HepG2 (cell line): ENCODE data around the gene BCL2L2. TPM values are rescaled to one million over a fixed set of nuclear protein-coding genes. Genes with fewer than 3 reads are reported as not detected.
A peak's percentile ranks its signal among the peaks of the same experiment; 100 is the strongest.

ENCODE experiments used
- ATF2 ChIP-seq: sonication (generic); formaldehyde crosslinking; IDR thresholded peaks from 2 replicates; pipeline ENCODE4 v1.4.0; 2020; ENCODE audit warnings: missing genetic modification reagents
- FLYWCH1 ChIP-seq: sonication (generic); formaldehyde crosslinking; IDR thresholded peaks from 2 replicates; pipeline ENCODE4 v1.8.1; 2023; ENCODE audit warnings: mild to moderate bottlenecking, missing genetic modification reagents
- HCFC1 ChIP-seq: fragments of 150-350 bp; IDR thresholded peaks from 2 replicates; pipeline ENCODE4 v1.6.1; 2014; ENCODE audit warnings: low read depth, low read length
- HOXA9 ChIP-seq: sonication (generic); formaldehyde crosslinking; IDR thresholded peaks from 2 replicates; pipeline ENCODE4 v1.8.1; 2022; ENCODE audit warnings: missing genetic modification reagents, mild to moderate bottlenecking, moderate library complexity, borderline replicate concordance
- SKI ChIP-seq: fragments of 450-650 bp; IDR thresholded peaks from one replicate; pipeline ENCODE4 v1.6.1; 2018; ENCODE audit warnings: mild to moderate bottlenecking; ENCODE audit not compliant: partially characterized antibody
- STAT6 ChIP-seq: sonication (generic); formaldehyde crosslinking; IDR thresholded peaks from 2 replicates; pipeline ENCODE4 v1.4.0; 2020; ENCODE audit warnings: missing genetic modification reagents, mild to moderate bottlenecking, borderline replicate concordance
- TFDP2 ChIP-seq: sonication (generic); formaldehyde crosslinking; IDR thresholded peaks from 2 replicates; pipeline ENCODE4 v1.4.0; 2020; ENCODE audit warnings: missing genetic modification reagents
- ZBTB42 ChIP-seq: sonication (generic); formaldehyde crosslinking; IDR thresholded peaks from 2 replicates; pipeline ENCODE4 v1.5.0; 2020; ENCODE audit warnings: mild to moderate bottlenecking, missing genetic modification reagents
- ZHX2 ChIP-seq, 2 experiments: sonication (generic) in 1 of 2; formaldehyde crosslinking in 1 of 2; IDR thresholded peaks; 2 replicates each; pipeline versions ENCODE4 v1.6.1 to v1.9.0; 2014 to 2022; ENCODE audit warnings: antibody characterized with exemption in 1 of 2, borderline replicate concordance in 1 of 2, inconsistent platforms in 1 of 2, low read depth in 1 of 2, missing genetic modification reagents in 1 of 2
- ZNF512B ChIP-seq: sonication (generic); formaldehyde crosslinking; IDR thresholded peaks from 2 replicates; pipeline ENCODE4 v1.5.1; 2020; ENCODE audit warnings: missing genetic modification reagents, mild to moderate bottlenecking, borderline replicate concordance
- ZNF775 ChIP-seq: sonication (generic); formaldehyde crosslinking; IDR thresholded peaks from 2 replicates; pipeline ENCODE4 v1.4.0; 2020; ENCODE audit warnings: missing genetic modification reagents, mild to moderate bottlenecking, moderate library complexity, borderline replicate concordance
- polyA plus RNA-seq, 8 experiments: library from polyadenylated mRNA; depleted of rRNA in 3 of 8; stranded (reverse) in 7 of 8; unstranded in 1 of 8; fragments of >200 nt; fragmentation: Illumina TruSeq in 4 of 8; extraction: Trizol in 4 of 8; gene quantifications; 2 replicates each; pipeline versions ENCODE4 v1.2.1 to v1.2.3, GENCODE V29; 2011 to 2016; ENCODE audit warnings: low read depth in 4 of 8, missing spikeins in 1 of 8, mixed read lengths in 1 of 8; ENCODE audit not compliant: insufficient read depth in 1 of 8
- total RNA-seq, 5 experiments: library from RNA; depleted of rRNA; stranded (reverse); fragments of >200 nt; fragmentation: Illumina TruSeq; extraction: Trizol; gene quantifications; 2 replicates each; pipeline ENCODE4 v1.2.3, GENCODE V29; 2016; ENCODE audit warnings: low read depth in 1 of 5

Gene BCL2L2
- total and polyA plus RNA-seq, 2 of the 13 experiments (the other 11 are each of a cell fraction or from before 2014, with no cell fraction given), result 28.1 to 49.8 TPM

- TF ChIP-seq FLYWCH1 (0 out of 2 replicates have a peak, but pooled peaks have one; percentile 24), HOXA9 (CRISPR knock-in tag) (no peak; the same call in 1 of the 2 replicates), TFDP2 (CRISPR knock-in tag) (peak; percentile 95), ZNF775 (CRISPR knock-in tag) (peak; percentile 90), ATF2 (CRISPR knock-in tag) (peak; percentile 98), ZNF512B (CRISPR knock-in tag) (0 out of 2 replicates have a peak, but pooled peaks have one; percentile 15), ZBTB42 (CRISPR knock-in tag) (peak; percentile 91; the same call in 1 of the 2 replicates), STAT6 (CRISPR knock-in tag) (peak; percentile 100), HCFC1 (peak; percentile 40; the same call in 1 of the 2 replicates), SKI (no peak), ZHX2 (IDR thresholded peaks at IDR 0.05; ENCODE audit: low read depth) (peak; percentile 96), ZHX2 (CRISPR knock-in tag; IDR thresholded peaks at IDR 0.05; ENCODE audit: borderline replicate concordance) (peak; percentile 32; the same call in 1 of the 2 replicates)
Observed at GRCh38 chr14:23320584-23321571, 14.2 kb downstream of the BCL2L2 start, which contains the start of gene PABPN1 (continued).
